Astrocyte (in vitro differentiated cells and primary cell): ENCODE results near the gene PLA2G4E. TPM values are rescaled to one million over a fixed set of nuclear protein-coding genes. Genes with fewer than 3 reads are reported as not detected.

ENCODE experiments used
- DNase-seq: peaks from one replicate; pipeline ENCODE4 v3.0.0-alpha.2; 2010; ENCODE audit warnings: low read depth
- FAIRE-seq: peaks from 2 replicates; lab custom pipeline; 2011; peaks lifted over from hg19 to GRCh38; lab: Jason Lieb, UNC
- H2AFZ ChIP-seq: 2 replicates; pipeline ENCODE4 v1.6.0; 2012; ENCODE audit warnings: low read depth, low read length, inconsistent platforms
- H3K27ac ChIP-seq: 2 replicates; pipeline ENCODE4 v1.5.1; 2011; ENCODE audit warnings: low read depth, low read length, inconsistent platforms
- H3K27me3 ChIP-seq: 2 replicates; pipeline ENCODE4 v1.6.0; 2011; ENCODE audit warnings: low read length, inconsistent platforms; ENCODE audit not compliant: insufficient read depth
- H3K36me3 ChIP-seq: 2 replicates; pipeline ENCODE4 v1.5.1; 2011; ENCODE audit warnings: low read length, inconsistent platforms; ENCODE audit not compliant: insufficient read depth
- H3K4me1 ChIP-seq: 2 replicates; pipeline ENCODE4 v1.5.1; 2011; ENCODE audit warnings: low read length, inconsistent platforms; ENCODE audit not compliant: insufficient read depth
- H3K4me2 ChIP-seq: 2 replicates; pipeline ENCODE4 v1.6.0; 2012; ENCODE audit warnings: low read length, inconsistent platforms
- H3K4me3 ChIP-seq: 2 replicates; pipeline ENCODE4 v1.5.1; 2011; ENCODE audit warnings: low read depth, mild to moderate bottlenecking, low read length, inconsistent platforms; ENCODE audit not compliant: insufficient read depth
- H3K79me2 ChIP-seq: 2 replicates; pipeline ENCODE4 v1.6.0; 2012; ENCODE audit warnings: mild to moderate bottlenecking, low read length, inconsistent platforms; ENCODE audit not compliant: insufficient read depth
- H3K9ac ChIP-seq: 2 replicates; pipeline ENCODE4 v1.6.0; 2012; ENCODE audit warnings: mild to moderate bottlenecking, low read length, inconsistent platforms
- H3K9me3 ChIP-seq: 2 replicates; pipeline ENCODE4 v1.5.1; 2012; ENCODE audit warnings: low read depth, mild to moderate bottlenecking, low read length, inconsistent platforms; ENCODE audit not compliant: insufficient read depth
- H4K20me1 ChIP-seq: 2 replicates; pipeline ENCODE4 v1.6.0; 2012; ENCODE audit warnings: low read length, inconsistent platforms; ENCODE audit not compliant: insufficient read depth
- H3K27ac Mint-ChIP-seq: one replicate; pipeline ENCODE4 v1.8.0; 2021; ENCODE audit warnings: mild to moderate bottlenecking, mixed read lengths; ENCODE audit not compliant: unreplicated experiment
- H3K27me3 Mint-ChIP-seq: one replicate; pipeline ENCODE4 v1.8.0; 2021; ENCODE audit warnings: low read depth, mixed read lengths; ENCODE audit not compliant: unreplicated experiment
- H3K36me3 Mint-ChIP-seq: one replicate; pipeline ENCODE4 v1.8.0; 2021; ENCODE audit warnings: low read depth, mixed read lengths; ENCODE audit not compliant: unreplicated experiment
- H3K4me1 Mint-ChIP-seq: one replicate; pipeline ENCODE4 v1.8.0; 2021; ENCODE audit warnings: low read depth, mixed read lengths; ENCODE audit not compliant: unreplicated experiment
- H3K4me3 Mint-ChIP-seq: one replicate; pipeline ENCODE4 v1.8.0; 2021; ENCODE audit warnings: mild to moderate bottlenecking, moderate library complexity, mixed read lengths; ENCODE audit not compliant: unreplicated experiment
- H3K9me3 Mint-ChIP-seq: one replicate; pipeline ENCODE4 v1.8.0; 2021; ENCODE audit warnings: mild to moderate bottlenecking, mixed read lengths; ENCODE audit not compliant: unreplicated experiment
- CTCF ChIP-seq: IDR thresholded peaks from 2 replicates; pipeline ENCODE4 v1.5.1; 2011; ENCODE audit warnings: low read depth, mild to moderate bottlenecking, inconsistent platforms, low read length, moderate library complexity; ENCODE audit not compliant: insufficient read depth
- EZH2 ChIP-seq: IDR thresholded peaks from 2 replicates; pipeline ENCODE4 v1.6.1; 2012; ENCODE audit warnings: mild to moderate bottlenecking, low read length, inconsistent platforms; ENCODE audit not compliant: insufficient read depth
- total RNA-seq: library from RNA; stranded (reverse); gene quantifications from 2 replicates; pipeline ENCODE4 v1.2.1, GENCODE V29; 2021

Gene PLA2G4E
- total RNA-seq, 1 donor from 2014 or later: not detected

- Histone ChIP-seq H3K9ac (no peak overlapping the region), H3K27ac (no peak overlapping the region), H3K4me2 (no peak overlapping the region), H3K4me3 (no peak overlapping the region), H4K20me1 (no peaks in the 10 kb centered on the region), H3K36me3 (no peaks in the 10 kb centered on the region), H3K9me3 (peaks cover 4% of the 10 kb centered on the region), H3K27me3 (peaks cover 18% of the 10 kb centered on the region), H2AFZ (no peak overlapping the region), H3K4me1 (no peaks in the 10 kb centered on the region), H3K79me2 (no peaks in the 10 kb centered on the region)
- FAIRE-seq: no peak
- Mint-ChIP-seq H3K9me3 (peaks cover 10% of the 10 kb centered on the region), H3K4me1 (peaks cover 6% of the 10 kb centered on the region), H3K27ac (no peak overlapping the region), H3K36me3 (no peaks in the 10 kb centered on the region), H3K27me3 (peaks cover 52% of the 10 kb centered on the region), H3K4me3 (no peak overlapping the region)
- DNase-seq: no peak
- TF ChIP-seq CTCF: no peak
- TF ChIP-seq EZH2: no peak
These were observed 10.4 kb downstream of the PLA2G4E start for GRCh38 chr15:42010434-42010833.

DNA sequence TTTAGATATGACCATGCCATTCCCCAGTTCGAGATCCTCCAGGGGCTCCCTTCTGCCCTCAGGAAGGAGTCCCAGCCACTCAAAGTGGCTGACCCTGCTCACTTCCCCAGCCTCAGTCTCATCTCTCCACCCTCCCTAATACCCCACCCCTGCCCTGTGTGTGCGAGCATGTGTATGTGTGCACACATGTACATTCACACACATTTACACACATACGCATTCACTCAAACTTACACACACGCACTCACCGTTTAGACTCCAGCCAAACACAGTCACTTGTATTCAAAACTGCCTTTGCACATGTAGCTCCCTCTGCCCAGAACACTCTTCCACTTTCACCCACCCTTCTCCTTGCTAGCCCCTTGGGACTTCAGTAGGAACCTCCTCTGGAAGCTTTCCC is 11.4 kb downstream of the PLA2G4E start:
- H3K27me3 ChIP-seq: peaks cover 18% of the 10 kb centered on the region

More for the DNA sequence above, 11.4 kb downstream of the PLA2G4E start:
- Histone ChIP-seq H3K9me3 (peaks cover 4% of the 10 kb centered on the region), H3K4me1 (no peaks in the 10 kb centered on the region), H3K4me2 (no peak overlapping the region), H3K27ac (no peak overlapping the region), H3K4me3 (no peak overlapping the region), H2AFZ (no peak overlapping the region), H4K20me1 (no peaks in the 10 kb centered on the region), H3K79me2 (no peaks in the 10 kb centered on the region), H3K36me3 (no peaks in the 10 kb centered on the region), H3K9ac (no peak overlapping the region)
- H3K4me1 Mint-ChIP-seq: peaks cover 6% of the 10 kb centered on the region
- TF ChIP-seq CTCF (no peak), EZH2 (no peak)
- no peak for FAIRE-seq
- H3K36me3 Mint-ChIP-seq: no peaks in the 10 kb centered on the region
- H3K9me3 Mint-ChIP-seq: peaks cover 10% of the 10 kb centered on the region
- DNase-seq: no peak
- no peak overlapping the region for H3K27ac Mint-ChIP-seq
- H3K4me3 Mint-ChIP-seq: no peak overlapping the region
- peaks cover 50% of the 10 kb centered on the region for H3K27me3 Mint-ChIP-seq
